Gastroesophageal sphincter (tissue), 3 donors: ENCODE measurements around the gene PPP1R1A.

Source experiments
- EP300 ChIP-seq: sonication (generic); formaldehyde crosslinking; IDR thresholded peaks from one replicate; pipeline ENCODE4 v1.6.1; 2017; ENCODE audit warnings: antibody characterized with exemption, mild to moderate bottlenecking
- POLR2A ChIP-seq, 2 donors: fragments of 450-650 bp; IDR thresholded peaks; one replicate each; pipeline ENCODE4 v1.6.1; 2017; ENCODE audit warnings: antibody characterized with exemption in 2 of 2, mild to moderate bottlenecking in 2 of 2, moderate library complexity in 1 of 2
- POLR2AphosphoS5 ChIP-seq: sonication (generic); formaldehyde crosslinking; IDR thresholded peaks from one replicate; pipeline ENCODE4 v1.6.1; 2017; ENCODE audit warnings: antibody characterized with exemption
- TF ChIP-seq, protein P1 (sequence below), 4 experiments: fragments of 200-600 bp in 2 of 4; fragments of 450-650 bp in 2 of 4; sonication (generic) in 1 of 4; IDR thresholded peaks; one replicate each; pipeline ENCODE4 v1.5.1; 2017 to 2019; ENCODE audit warnings: antibody characterized with exemption in 4 of 4, mild to moderate bottlenecking in 2 of 4, moderate library complexity in 2 of 4

DNA sequence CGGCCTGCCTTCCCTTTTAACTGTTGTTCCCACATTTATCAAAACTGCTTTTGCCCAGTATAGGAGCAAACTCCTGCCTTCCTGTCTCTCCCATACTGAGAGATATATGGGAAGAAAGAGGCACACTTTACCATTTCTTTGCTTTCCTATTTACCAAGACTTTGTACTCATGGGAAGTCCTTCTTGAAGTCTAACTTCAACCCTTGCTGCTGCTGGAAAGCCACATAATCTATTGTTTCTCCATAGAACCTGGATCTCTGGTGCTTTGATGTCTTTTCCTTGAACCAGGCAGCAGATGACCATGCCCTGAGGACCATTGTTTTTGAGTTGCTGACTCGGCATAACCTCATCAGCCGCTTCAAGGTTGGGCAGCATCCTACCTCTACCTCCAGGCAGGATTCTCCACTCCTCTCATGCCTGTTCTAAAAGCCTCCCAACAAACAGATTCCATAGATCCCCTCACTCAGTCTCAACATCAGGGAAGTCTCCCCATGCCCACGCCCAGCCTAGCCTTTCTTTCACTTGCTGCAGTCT, 18.4 kb downstream of the PPP1R1A start:
- TF ChIP-seq, protein P1, sequence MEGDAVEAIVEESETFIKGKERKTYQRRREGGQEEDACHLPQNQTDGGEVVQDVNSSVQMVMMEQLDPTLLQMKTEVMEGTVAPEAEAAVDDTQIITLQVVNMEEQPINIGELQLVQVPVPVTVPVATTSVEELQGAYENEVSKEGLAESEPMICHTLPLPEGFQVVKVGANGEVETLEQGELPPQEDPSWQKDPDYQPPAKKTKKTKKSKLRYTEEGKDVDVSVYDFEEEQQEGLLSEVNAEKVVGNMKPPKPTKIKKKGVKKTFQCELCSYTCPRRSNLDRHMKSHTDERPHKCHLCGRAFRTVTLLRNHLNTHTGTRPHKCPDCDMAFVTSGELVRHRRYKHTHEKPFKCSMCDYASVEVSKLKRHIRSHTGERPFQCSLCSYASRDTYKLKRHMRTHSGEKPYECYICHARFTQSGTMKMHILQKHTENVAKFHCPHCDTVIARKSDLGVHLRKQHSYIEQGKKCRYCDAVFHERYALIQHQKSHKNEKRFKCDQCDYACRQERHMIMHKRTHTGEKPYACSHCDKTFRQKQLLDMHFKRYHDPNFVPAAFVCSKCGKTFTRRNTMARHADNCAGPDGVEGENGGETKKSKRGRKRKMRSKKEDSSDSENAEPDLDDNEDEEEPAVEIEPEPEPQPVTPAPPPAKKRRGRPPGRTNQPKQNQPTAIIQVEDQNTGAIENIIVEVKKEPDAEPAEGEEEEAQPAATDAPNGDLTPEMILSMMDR (IDR thresholded peaks at IDR 0.05), result no peak
- TF ChIP-seq EP300, result no peak
- no peak for TF ChIP-seq POLR2A (IDR thresholded peaks at IDR 0.05)
- TF ChIP-seq POLR2AphosphoS5, result no peak
